ENCODE data around the gene RXRA.

Gene RXRA

DNA sequence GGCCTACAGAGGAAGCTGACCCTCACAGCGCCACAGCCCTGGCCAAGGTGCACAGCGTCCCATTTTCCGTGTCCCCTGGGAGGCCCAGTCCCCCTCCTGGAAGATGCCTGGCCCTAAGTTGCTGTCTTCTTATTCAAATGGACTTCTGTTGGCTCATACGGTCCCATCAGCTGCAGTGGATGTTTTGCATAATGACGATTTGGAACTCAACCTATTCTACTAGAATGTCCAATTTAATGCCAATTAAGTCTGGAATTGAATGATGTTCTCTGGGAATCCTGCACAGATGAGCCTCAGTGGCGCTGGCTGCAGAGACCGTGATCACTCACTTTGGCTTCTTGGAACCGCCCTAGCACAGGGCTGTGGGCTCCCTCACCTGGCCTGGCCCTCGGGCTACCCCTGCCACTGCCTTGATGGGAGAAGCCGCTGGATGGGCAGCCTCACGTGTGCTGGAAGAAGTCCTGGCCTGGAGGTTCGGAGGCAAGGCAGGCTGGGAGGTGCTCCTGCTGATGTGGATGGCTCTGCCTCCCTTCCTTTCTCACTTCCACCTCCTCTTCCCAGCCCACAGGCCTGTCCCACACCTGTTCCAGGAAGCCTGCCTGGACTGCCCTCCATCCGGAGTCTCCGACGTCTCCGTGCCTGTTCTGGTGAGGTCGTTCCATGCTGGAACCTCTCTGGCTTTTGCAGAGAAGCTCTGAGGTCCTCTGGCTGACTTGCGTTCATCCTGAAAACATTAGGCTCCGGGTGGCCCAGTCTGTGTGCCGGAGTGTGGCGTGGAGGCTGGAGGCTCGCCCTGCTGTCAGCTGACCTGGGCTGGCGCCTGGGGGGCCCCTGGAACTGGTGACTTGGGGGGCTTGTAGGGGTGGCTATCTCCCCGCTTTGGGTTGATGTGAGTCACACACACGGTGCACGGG is 147.1 kb downstream of the RXRA start:
- POLR2A ChIA-PET: interaction anchor here (1.7 kb wide), 2 partner anchors 11 to 17 kb away, joined by 3 to 12 read pairs; no protein-coding TSS in a partner anchor
- no peaks in the 10 kb centered on the region for H3K27me3 ChIP-seq (replicated peaks in 2 of 5; ENCODE audit: control insufficient read depth in 4 of 5, insufficient read depth in 5 of 5, low read length in 4 of 5)
- DNase-seq: no peak
- H3K36me3 ChIP-seq (ENCODE audit: control insufficient read depth in 4 of 4, insufficient read depth in 4 of 4, low read length in 3 of 4): no peaks in the 10 kb centered on the region
- CTCF ChIA-PET: interaction anchor here (3.2 kb wide), 1 partner anchor 11 kb away, joined by 18 read pairs; no protein-coding TSS in a partner anchor
- peaks cover 0 to 45% (median 27%) of the 10 kb centered on the region in 4 experiments for H3K4me1 ChIP-seq (ENCODE audit: control extremely low read depth in 1 of 4, control insufficient read depth in 4 of 4, insufficient read depth in 4 of 4, low read length in 3 of 4)
- H3K9me3 ChIP-seq (ENCODE audit: control extremely low read depth in 1 of 5, control insufficient read depth in 4 of 5, insufficient read depth in 2 of 5, low read depth in 1 of 5, low read length in 4 of 5): no peaks in the 10 kb centered on the region
- WGBS (ENCODE audit: insufficient coverage): 92% methylated on average over 26 of the region's 26 CpGs
- no peak overlapping the region for H3K4me3 ChIP-seq (ENCODE audit: control insufficient read depth in 1 of 7, extremely low read depth in 1 of 7, insufficient read depth in 4 of 7, low read depth in 2 of 7, low read length in 6 of 7)
- H3K27ac ChIP-seq (ENCODE audit: insufficient read depth in 1 of 2, low read depth in 1 of 2, low read length in 2 of 2, poor library complexity in 1 of 2, severe bottlenecking in 2 of 2): no peak overlapping the region

DNA sequence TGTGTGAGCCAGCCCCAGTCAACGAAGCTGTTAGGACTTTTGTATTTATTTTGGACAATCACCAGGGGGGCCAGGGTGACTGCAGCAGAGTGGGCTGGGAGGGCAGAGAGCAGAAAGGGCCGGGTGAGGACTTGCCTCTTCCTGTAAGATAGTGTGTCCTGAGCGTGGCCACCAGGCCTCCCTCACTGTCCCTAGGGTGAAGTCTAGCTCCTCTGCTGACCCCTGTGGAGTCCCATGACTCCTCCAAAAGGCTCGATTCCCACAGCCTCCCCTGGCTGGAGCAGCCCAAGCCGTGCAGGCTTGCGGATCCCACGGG is 147.8 kb downstream of the RXRA start:
- Histone ChIP-seq H3K9me3 (ENCODE audit: control extremely low read depth in 1 of 5, control insufficient read depth in 4 of 5, insufficient read depth in 2 of 5, low read depth in 1 of 5, low read length in 4 of 5) (no peaks in the 10 kb centered on the region), H3K4me1 (ENCODE audit: control extremely low read depth in 1 of 4, control insufficient read depth in 4 of 4, insufficient read depth in 4 of 4, low read length in 3 of 4) (peaks cover 0 to 45% (median 28%) of the 10 kb centered on the region in 4 experiments), H3K4me3 (ENCODE audit: control insufficient read depth in 1 of 7, extremely low read depth in 1 of 7, insufficient read depth in 4 of 7, low read depth in 2 of 7, low read length in 6 of 7) (no peak overlapping the region), H3K27ac (ENCODE audit: insufficient read depth in 1 of 2, low read depth in 1 of 2, low read length in 2 of 2, poor library complexity in 1 of 2, severe bottlenecking in 2 of 2) (no peak overlapping the region), H3K27me3 (replicated peaks in 2 of 5; ENCODE audit: control insufficient read depth in 4 of 5, insufficient read depth in 5 of 5, low read length in 4 of 5) (no peaks in the 10 kb centered on the region), H3K36me3 (ENCODE audit: control insufficient read depth in 4 of 4, insufficient read depth in 4 of 4, low read length in 3 of 4) (no peaks in the 10 kb centered on the region)
- ChIA-PET CTCF (interaction anchor here (0.7 to 3.2 kb wide), 2 partner anchors 11 to 21 kb away, joined by 3 to 18 read pairs; no protein-coding TSS in a partner anchor), POLR2A (interaction anchor here (1.7 kb wide), 1 partner anchor 18 kb away, joined by 12 read pairs; no protein-coding TSS in a partner anchor)
- no peak for DNase-seq
- WGBS (ENCODE audit: insufficient coverage): 85% methylated on average over 7 of the region's 7 CpGs

DNA sequence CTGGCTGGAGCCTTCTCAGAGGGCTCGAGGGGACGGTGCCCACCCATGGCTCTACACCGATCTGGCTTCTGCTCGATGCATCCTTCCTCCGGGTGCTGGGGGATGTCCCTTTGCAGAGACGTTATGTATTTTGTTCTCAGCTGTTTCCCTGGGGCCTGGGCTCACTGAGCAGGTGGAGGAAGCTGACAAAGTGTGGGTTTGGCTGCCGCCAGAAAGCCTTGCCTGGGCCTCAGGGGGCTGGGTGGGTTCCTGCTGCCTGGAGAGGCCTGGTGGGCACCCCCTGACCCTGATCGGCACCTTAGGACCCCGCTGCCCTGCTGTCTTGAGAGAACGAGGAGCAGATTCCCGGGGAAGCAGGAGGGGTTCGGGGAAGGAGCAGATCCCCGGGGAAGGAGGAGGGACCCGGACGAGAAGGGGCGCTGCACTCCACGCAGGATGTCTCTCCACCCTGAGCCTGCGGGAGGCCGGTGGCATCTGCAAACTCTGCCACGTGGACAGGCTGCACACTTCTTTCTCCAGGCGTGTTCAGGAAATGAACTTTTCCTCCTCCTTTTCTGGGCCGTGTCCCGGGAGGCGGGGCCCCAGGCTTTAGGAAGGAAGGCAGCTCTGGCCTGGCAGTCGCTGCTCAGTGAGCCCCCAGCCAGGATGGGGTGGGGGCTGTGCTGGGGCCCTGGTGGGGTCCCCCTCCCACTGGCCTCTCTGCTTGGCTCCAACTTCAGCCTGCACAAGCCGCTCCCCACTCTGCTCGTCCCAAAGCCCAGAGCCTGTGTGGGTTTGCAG is 148.9 kb downstream of the RXRA start:
- Histone ChIP-seq H3K9me3 (ENCODE audit: control extremely low read depth in 1 of 5, control insufficient read depth in 4 of 5, insufficient read depth in 2 of 5, low read depth in 1 of 5, low read length in 4 of 5) (no peaks in the 10 kb centered on the region), H3K4me1 (ENCODE audit: control extremely low read depth in 1 of 4, control insufficient read depth in 4 of 4, insufficient read depth in 4 of 4, low read length in 3 of 4) (peaks cover 0 to 45% (median 28%) of the 10 kb centered on the region in 4 experiments), H3K36me3 (ENCODE audit: control insufficient read depth in 4 of 4, insufficient read depth in 4 of 4, low read length in 3 of 4) (no peaks in the 10 kb centered on the region), H3K4me3 (ENCODE audit: control insufficient read depth in 1 of 7, extremely low read depth in 1 of 7, insufficient read depth in 4 of 7, low read depth in 2 of 7, low read length in 6 of 7) (peak overlapping the region in 3 of 7 experiments; percentile 4 to 46 (median 14)), H3K27me3 (replicated peaks in 2 of 5; ENCODE audit: control insufficient read depth in 4 of 5, insufficient read depth in 5 of 5, low read length in 4 of 5) (no peaks in the 10 kb centered on the region), H3K27ac (ENCODE audit: insufficient read depth in 1 of 2, low read depth in 1 of 2, low read length in 2 of 2, poor library complexity in 1 of 2, severe bottlenecking in 2 of 2) (peak overlapping the region in 1 of 2 experiments; percentile 54)
- WGBS (ENCODE audit: insufficient coverage): 4% methylated on average over 17 of the region's 27 CpGs
- POLR2A ChIA-PET: interaction anchor here (0.7 to 1.7 kb wide), 2 partner anchors 17 to 19 kb away, joined by 3 to 12 read pairs; no protein-coding TSS in a partner anchor
- DNase-seq: peak; percentile 66 to 98 (median 94)
- CTCF ChIA-PET: interaction anchor here (1.3 to 3.2 kb wide), 2 partner anchors 12 kb away, joined by 3 to 18 read pairs; no protein-coding TSS in a partner anchor

DNA sequence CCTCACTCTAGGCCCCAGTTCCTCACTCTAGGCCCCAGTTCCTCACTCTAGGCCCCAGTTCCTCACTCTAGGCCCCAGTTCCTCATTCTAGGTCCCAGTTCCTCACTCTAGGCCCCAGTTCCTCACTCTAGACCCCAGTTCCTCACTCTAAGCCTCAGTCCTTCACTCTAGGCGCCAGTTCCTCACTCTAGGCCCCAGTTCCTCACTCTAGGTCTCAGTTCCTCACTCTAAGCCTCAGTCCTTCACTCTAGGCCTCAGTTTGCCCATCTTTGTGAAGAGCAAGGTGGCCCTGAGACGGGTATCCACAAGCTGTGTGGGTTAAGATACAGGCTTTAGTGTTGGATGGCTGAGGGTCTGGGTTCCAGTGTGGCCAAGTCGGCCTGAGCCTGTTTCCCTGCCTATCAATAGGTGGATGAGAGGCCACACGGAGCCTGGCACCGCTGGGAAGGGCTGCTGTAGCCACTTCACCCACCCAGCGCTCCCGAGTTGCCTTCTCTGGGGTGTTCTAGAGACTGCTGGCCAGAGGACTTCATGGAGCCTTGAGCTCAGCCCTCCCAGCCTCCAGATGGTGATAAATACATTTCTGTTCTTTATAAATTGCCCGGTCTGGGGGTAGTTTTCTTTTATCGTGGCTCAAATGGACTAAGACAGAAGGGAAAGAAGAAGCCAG is 150.2 kb downstream of the RXRA start:
- ChIA-PET POLR2A (no interaction called here), CTCF (interaction anchor here (1.0 to 3.2 kb wide), 4 partner anchors 11 to 20 kb away, joined by 3 to 18 read pairs (median 3); no protein-coding TSS in a partner anchor)
- Histone ChIP-seq H3K27me3 (replicated peaks in 2 of 5; ENCODE audit: control insufficient read depth in 4 of 5, insufficient read depth in 5 of 5, low read length in 4 of 5) (no peaks in the 10 kb centered on the region), H3K4me1 (ENCODE audit: control extremely low read depth in 1 of 4, control insufficient read depth in 4 of 4, insufficient read depth in 4 of 4, low read length in 3 of 4) (peaks cover 0 to 45% (median 28%) of the 10 kb centered on the region in 4 experiments), H3K9me3 (ENCODE audit: control extremely low read depth in 1 of 5, control insufficient read depth in 4 of 5, insufficient read depth in 2 of 5, low read depth in 1 of 5, low read length in 4 of 5) (no peaks in the 10 kb centered on the region), H3K36me3 (ENCODE audit: control insufficient read depth in 4 of 4, insufficient read depth in 4 of 4, low read length in 3 of 4) (no peaks in the 10 kb centered on the region), H3K27ac (ENCODE audit: insufficient read depth in 1 of 2, low read depth in 1 of 2, low read length in 2 of 2, poor library complexity in 1 of 2, severe bottlenecking in 2 of 2) (peak overlapping the region; percentile 15 to 67), H3K4me3 (ENCODE audit: control insufficient read depth in 1 of 7, extremely low read depth in 1 of 7, insufficient read depth in 4 of 7, low read depth in 2 of 7, low read length in 6 of 7) (no peak overlapping the region)
- 100% methylated on average over 9 of the region's 9 CpGs for WGBS (ENCODE audit: insufficient coverage)
- DNase-seq: peak in 1 of 3 donors; percentile 39

DNA sequence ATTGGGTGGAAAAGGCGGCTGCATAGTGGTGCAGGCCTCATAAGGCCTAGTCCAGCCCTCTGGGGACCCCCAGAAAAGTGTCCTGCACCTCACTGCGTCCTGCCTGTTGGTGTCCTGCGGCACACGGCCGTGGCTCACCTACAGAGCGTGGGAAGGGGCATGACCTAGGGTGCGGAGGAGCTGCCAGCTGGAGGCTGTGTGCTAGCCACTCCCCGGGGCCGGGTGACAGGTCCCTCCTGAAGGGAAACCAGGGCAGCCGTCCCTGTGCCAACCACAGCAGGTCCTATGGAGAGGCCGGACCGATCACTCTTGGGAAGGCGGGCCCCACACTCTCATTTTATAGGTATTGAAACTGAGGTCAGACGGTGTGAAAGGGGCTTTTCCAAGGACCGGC is 150.7 kb downstream of the RXRA start:
- H3K27me3 ChIP-seq (replicated peaks in 2 of 5; ENCODE audit: control insufficient read depth in 4 of 5, insufficient read depth in 5 of 5, low read length in 4 of 5): no peaks in the 10 kb centered on the region
- H3K9me3 ChIP-seq (ENCODE audit: control extremely low read depth in 1 of 5, control insufficient read depth in 4 of 5, insufficient read depth in 2 of 5, low read depth in 1 of 5, low read length in 4 of 5): no peaks in the 10 kb centered on the region
- ChIA-PET POLR2A (no interaction called here), CTCF (interaction anchor here (1.0 kb wide), 2 partner anchors 18 to 20 kb away, joined by 3 read pairs; no protein-coding TSS in a partner anchor)
- H3K4me1 ChIP-seq (ENCODE audit: control extremely low read depth in 1 of 4, control insufficient read depth in 4 of 4, insufficient read depth in 4 of 4, low read length in 3 of 4): peaks cover 0 to 45% (median 28%) of the 10 kb centered on the region in 4 experiments
- no peak for DNase-seq
- whole genome bisulfite sequencing (ENCODE audit: insufficient coverage): 94% methylated on average over 15 of the region's 15 CpGs
- H3K27ac ChIP-seq (ENCODE audit: insufficient read depth in 1 of 2, low read depth in 1 of 2, low read length in 2 of 2, poor library complexity in 1 of 2, severe bottlenecking in 2 of 2): peak overlapping the region in 1 of 2 experiments; percentile 67
- no peaks in the 10 kb centered on the region for H3K36me3 ChIP-seq (ENCODE audit: control insufficient read depth in 4 of 4, insufficient read depth in 4 of 4, low read length in 3 of 4)
- H3K4me3 ChIP-seq (ENCODE audit: control insufficient read depth in 1 of 7, extremely low read depth in 1 of 7, insufficient read depth in 4 of 7, low read depth in 2 of 7, low read length in 6 of 7): no peak overlapping the region

DNA sequence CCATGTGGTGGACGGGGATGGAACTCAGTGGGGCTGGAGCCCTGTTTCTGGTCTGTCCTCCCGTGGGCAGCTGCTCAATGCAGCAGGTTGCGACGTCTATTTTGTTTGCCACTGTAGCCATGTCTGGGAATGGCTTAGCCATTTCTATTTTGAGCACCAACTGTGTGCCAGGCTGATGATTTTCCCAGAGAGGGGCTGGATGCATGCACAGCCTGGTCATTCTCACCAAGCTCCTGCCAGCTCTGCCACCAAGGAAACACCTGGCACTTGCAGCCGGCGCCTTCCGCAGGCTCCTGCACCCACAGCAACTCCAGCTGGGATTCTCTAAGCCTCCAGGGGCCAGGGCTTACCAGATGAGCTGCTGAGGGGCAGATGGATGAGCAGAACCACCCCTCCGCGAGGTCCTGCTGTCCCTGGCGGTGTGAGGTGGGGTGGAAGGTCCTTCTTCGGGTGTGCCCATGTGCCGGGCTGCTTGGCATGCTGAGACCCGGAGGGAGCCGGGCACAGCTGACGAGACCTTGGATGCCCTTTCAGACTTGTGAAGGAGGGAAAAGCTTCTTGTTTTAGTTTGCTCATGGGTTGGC is 151.2 kb downstream of the RXRA start:
- ChIA-PET POLR2A (no interaction called here), CTCF (interaction anchor here (1.0 kb wide), 1 partner anchor 19 kb away, joined by 3 read pairs; no protein-coding TSS in a partner anchor)
- Histone ChIP-seq H3K4me1 (ENCODE audit: control extremely low read depth in 1 of 4, control insufficient read depth in 4 of 4, insufficient read depth in 4 of 4, low read length in 3 of 4) (peaks cover 0 to 45% (median 28%) of the 10 kb centered on the region in 4 experiments), H3K36me3 (ENCODE audit: control insufficient read depth in 4 of 4, insufficient read depth in 4 of 4, low read length in 3 of 4) (no peaks in the 10 kb centered on the region), H3K4me3 (ENCODE audit: control insufficient read depth in 1 of 7, extremely low read depth in 1 of 7, insufficient read depth in 4 of 7, low read depth in 2 of 7, low read length in 6 of 7) (no peak overlapping the region), H3K9me3 (ENCODE audit: control extremely low read depth in 1 of 5, control insufficient read depth in 4 of 5, insufficient read depth in 2 of 5, low read depth in 1 of 5, low read length in 4 of 5) (no peaks in the 10 kb centered on the region), H3K27me3 (replicated peaks in 2 of 5; ENCODE audit: control insufficient read depth in 4 of 5, insufficient read depth in 5 of 5, low read length in 4 of 5) (no peaks in the 10 kb centered on the region), H3K27ac (ENCODE audit: insufficient read depth in 1 of 2, low read depth in 1 of 2, low read length in 2 of 2, poor library complexity in 1 of 2, severe bottlenecking in 2 of 2) (peak overlapping the region in 1 of 2 experiments; percentile 67)
- 95% methylated on average over 15 of the region's 15 CpGs for WGBS (ENCODE audit: insufficient coverage)
- no peak for DNase-seq

Measured in common myeloid progenitor, CD34-positive (primary cell).